ENCODE measurements around the gene ZSCAN25.
A peak's percentile ranks its signal among the peaks of the same experiment; 100 is the strongest.

The ZSCAN25 gene

GRCh38 chr7:99596408-99596955, 20.3 kb upstream of the ZSCAN25 start:
- Histone ChIP-seq H3K9ac (ENCODE audit: low read length) (no peak overlapping the region), H3K4ac (ENCODE audit: low read depth, low read length) (no peak overlapping the region), H3K79me1 (ENCODE audit: low read length) (no peaks in the 10 kb centered on the region), H3K4me2 (ENCODE audit: low read length) (no peak overlapping the region), H4K8ac (ENCODE audit: low read depth, low read length) (no peak overlapping the region), H3K56ac (ENCODE audit: low read length) (no peak overlapping the region), H3K27me3 (ENCODE audit: insufficient read depth, low read length, poor library complexity) (no peaks in the 10 kb centered on the region), H3K36me3 (ENCODE audit: control insufficient read depth, insufficient read depth, low read length) (no peaks in the 10 kb centered on the region), H2BK15ac (replicated peaks; ENCODE audit: low read depth) (no peak overlapping the region), H3K18ac (ENCODE audit: low read length) (no peak overlapping the region), H3K23ac (ENCODE audit: low read length) (no peak overlapping the region), H2BK120ac (ENCODE audit: low read depth, low read length) (no peak overlapping the region), H2AK5ac (ENCODE audit: low read length) (no peak overlapping the region), H3K4me1 (ENCODE audit: control insufficient read depth, low read depth, low read length) (no peaks in the 10 kb centered on the region), H3K79me2 (ENCODE audit: control insufficient read depth, insufficient read depth, low read length) (no peaks in the 10 kb centered on the region), H3K4me3 (ENCODE audit: low read length) (no peak overlapping the region), H4K5ac (ENCODE audit: low read length) (no peak overlapping the region), H3K27ac (ENCODE audit: low read depth, low read length) (no peak overlapping the region), H2BK5ac (ENCODE audit: low read length) (no peak overlapping the region)
- DNase-seq = no peak
- WGBS (ENCODE audit: extremely low coverage, insufficient coverage, low lambda C conversion rate) = no CpG with 5 or more reads among the region's 1 CpG

GRCh38 chr7:99597762-99598501, 18.8 kb upstream of the ZSCAN25 start, which contains the start of gene TMEM225B:
Gene TMEM225B (plus strand): TSS chr7:99598267. CDS start chr7:99604389, 6,122 bp downstream.
- no peak within 1 kb of the TSS for H2BK5ac ChIP-seq (ENCODE audit: low read length)
- H3K4ac ChIP-seq (ENCODE audit: low read depth, low read length) = no peak within 1 kb of the TSS
- H2AK5ac ChIP-seq (ENCODE audit: low read length) = no peak within 1 kb of the TSS
- no peaks in the 10 kb centered on the region for H3K79me2 ChIP-seq (ENCODE audit: control insufficient read depth, insufficient read depth, low read length)
- H3K18ac ChIP-seq (ENCODE audit: low read length) = no peak within 1 kb of the TSS
- no peaks in the 10 kb centered on the region for H3K79me1 ChIP-seq (ENCODE audit: low read length)
- no peak within 1 kb of the TSS for H2BK120ac ChIP-seq (ENCODE audit: low read depth, low read length)
- no peak within 1 kb of the TSS for H2BK15ac ChIP-seq (replicated peaks; ENCODE audit: low read depth)
- WGBS (ENCODE audit: extremely low coverage, insufficient coverage, low lambda C conversion rate) = no CpG with 5 or more reads among the region's 34 CpGs
- H3K4me2 ChIP-seq (ENCODE audit: low read length) = no peak within 1 kb of the TSS
- no peak within 1 kb of the TSS for H4K5ac ChIP-seq (ENCODE audit: low read length)
- H3K23ac ChIP-seq (ENCODE audit: low read length) = no peak within 1 kb of the TSS
- no peak within 1 kb of the TSS for H3K9ac ChIP-seq (ENCODE audit: low read length)
- H3K4me3 ChIP-seq (ENCODE audit: low read length) = no peak within 1 kb of the TSS
- H3K27me3 ChIP-seq (ENCODE audit: insufficient read depth, low read length, poor library complexity) = no peaks in the 10 kb centered on the region
- no peak within 1 kb of the TSS for H3K27ac ChIP-seq (ENCODE audit: low read depth, low read length)
- no peak within 1 kb of the TSS for H4K8ac ChIP-seq (ENCODE audit: low read depth, low read length)
- no peaks in the 10 kb centered on the region for H3K4me1 ChIP-seq (ENCODE audit: control insufficient read depth, low read depth, low read length)
- no peak within 1 kb of the TSS for H3K56ac ChIP-seq (ENCODE audit: low read length)
- peak; percentile 5 for DNase-seq
- H3K36me3 ChIP-seq (ENCODE audit: control insufficient read depth, insufficient read depth, low read length) = no peaks in the 10 kb centered on the region

- no peak overlapping the region for H3K18ac ChIP-seq (ENCODE audit: low read length)
- H2BK120ac ChIP-seq (ENCODE audit: low read depth, low read length) = no peak overlapping the region
- H2AK5ac ChIP-seq (ENCODE audit: low read length) = no peak overlapping the region
- no peaks in the 10 kb centered on the region for H3K79me2 ChIP-seq (ENCODE audit: control insufficient read depth, insufficient read depth, low read length)
- H3K79me1 ChIP-seq (ENCODE audit: low read length) = no peaks in the 10 kb centered on the region
- H3K4ac ChIP-seq (ENCODE audit: low read depth, low read length) = no peak overlapping the region
- H3K56ac ChIP-seq (ENCODE audit: low read length) = no peak overlapping the region
- H3K4me3 ChIP-seq (ENCODE audit: low read length) = no peak overlapping the region
- H4K8ac ChIP-seq (ENCODE audit: low read depth, low read length) = no peak overlapping the region
- H3K23ac ChIP-seq (ENCODE audit: low read length) = no peak overlapping the region
- WGBS (ENCODE audit: extremely low coverage, insufficient coverage, low lambda C conversion rate) = no CpG with 5 or more reads among the region's 4 CpGs
- no peak overlapping the region for H3K4me2 ChIP-seq (ENCODE audit: low read length)
- H3K4me1 ChIP-seq (ENCODE audit: control insufficient read depth, low read depth, low read length) = no peaks in the 10 kb centered on the region
- H3K36me3 ChIP-seq (ENCODE audit: control insufficient read depth, insufficient read depth, low read length) = no peaks in the 10 kb centered on the region
- no peak overlapping the region for H3K27ac ChIP-seq (ENCODE audit: low read depth, low read length)
- H3K9ac ChIP-seq (ENCODE audit: low read length) = no peak overlapping the region
- no peak overlapping the region for H2BK5ac ChIP-seq (ENCODE audit: low read length)
- no peak for DNase-seq
- no peak overlapping the region for H4K5ac ChIP-seq (ENCODE audit: low read length)
- H3K27me3 ChIP-seq (ENCODE audit: insufficient read depth, low read length, poor library complexity) = no peaks in the 10 kb centered on the region
- H2BK15ac ChIP-seq (replicated peaks; ENCODE audit: low read depth) = no peak overlapping the region
Observed at GRCh38 chr7:99599836-99600235, 16.9 kb upstream of the ZSCAN25 start.

- Histone ChIP-seq H3K4me3 (ENCODE audit: low read length) (no peak overlapping the region), H3K4me2 (ENCODE audit: low read length) (no peak overlapping the region), H3K9ac (ENCODE audit: low read length) (no peak overlapping the region), H4K5ac (ENCODE audit: low read length) (no peak overlapping the region), H2BK5ac (ENCODE audit: low read length) (no peak overlapping the region), H3K4ac (ENCODE audit: low read depth, low read length) (no peak overlapping the region), H2BK15ac (replicated peaks; ENCODE audit: low read depth) (no peak overlapping the region), H3K18ac (ENCODE audit: low read length) (no peak overlapping the region), H4K8ac (ENCODE audit: low read depth, low read length) (no peak overlapping the region), H3K4me1 (ENCODE audit: control insufficient read depth, low read depth, low read length) (no peaks in the 10 kb centered on the region), H3K23ac (ENCODE audit: low read length) (no peak overlapping the region), H3K79me2 (ENCODE audit: control insufficient read depth, insufficient read depth, low read length) (no peaks in the 10 kb centered on the region), H3K56ac (ENCODE audit: low read length) (no peak overlapping the region), H2AK5ac (ENCODE audit: low read length) (no peak overlapping the region), H3K27me3 (ENCODE audit: insufficient read depth, low read length, poor library complexity) (no peaks in the 10 kb centered on the region), H3K27ac (ENCODE audit: low read depth, low read length) (no peak overlapping the region), H3K36me3 (ENCODE audit: control insufficient read depth, insufficient read depth, low read length) (no peaks in the 10 kb centered on the region), H3K79me1 (ENCODE audit: low read length) (no peaks in the 10 kb centered on the region), H2BK120ac (ENCODE audit: low read depth, low read length) (no peak overlapping the region)
- WGBS (ENCODE audit: extremely low coverage, insufficient coverage, low lambda C conversion rate) = no CpG with 5 or more reads among the region's 7 CpGs
- DNase-seq = peak; percentile 46
Observed at GRCh38 chr7:99601656-99602310, 15.0 kb upstream of the ZSCAN25 start.

- Histone ChIP-seq H3K27me3 (ENCODE audit: insufficient read depth, low read length, poor library complexity) (no peaks in the 10 kb centered on the region), H4K5ac (ENCODE audit: low read length) (no peak overlapping the region), H2AK5ac (ENCODE audit: low read length) (no peak overlapping the region), H3K27ac (ENCODE audit: low read depth, low read length) (no peak overlapping the region), H3K56ac (ENCODE audit: low read length) (no peak overlapping the region), H3K36me3 (ENCODE audit: control insufficient read depth, insufficient read depth, low read length) (no peaks in the 10 kb centered on the region), H3K4me1 (ENCODE audit: control insufficient read depth, low read depth, low read length) (no peaks in the 10 kb centered on the region), H3K79me2 (ENCODE audit: control insufficient read depth, insufficient read depth, low read length) (no peaks in the 10 kb centered on the region), H3K4ac (ENCODE audit: low read depth, low read length) (no peak overlapping the region), H2BK5ac (ENCODE audit: low read length) (no peak overlapping the region), H3K18ac (ENCODE audit: low read length) (no peak overlapping the region), H3K4me2 (ENCODE audit: low read length) (no peak overlapping the region), H3K4me3 (ENCODE audit: low read length) (no peak overlapping the region), H3K9ac (ENCODE audit: low read length) (no peak overlapping the region), H3K23ac (ENCODE audit: low read length) (no peak overlapping the region), H3K79me1 (ENCODE audit: low read length) (no peaks in the 10 kb centered on the region), H4K8ac (ENCODE audit: low read depth, low read length) (no peak overlapping the region), H2BK15ac (replicated peaks; ENCODE audit: low read depth) (no peak overlapping the region), H2BK120ac (ENCODE audit: low read depth, low read length) (no peak overlapping the region)
- no CpG with 5 or more reads among the region's 7 CpGs for WGBS (ENCODE audit: extremely low coverage, insufficient coverage, low lambda C conversion rate)
- no peak for DNase-seq
Observed at GRCh38 chr7:99605527-99605926, 11.2 kb upstream of the ZSCAN25 start.
